Left colon (tissue), 2 donors: ENCODE results near the gene PRM2. TPM values are rescaled to one million over a fixed set of nuclear protein-coding genes. Genes with fewer than 3 reads are reported as not detected.
"Not testable (repeated sequence)": the region's sequence is repeated elsewhere in the genome, so short reads cannot be mapped to it uniquely, and the experiment has no call there.

Experiments used
- ATAC-seq: fragments of 200-7000 bp; cut with Tn5 transposase; one replicate; pipeline ENCODE4 v1.9.1; 2020; ENCODE audit warnings: mild to moderate bottlenecking, moderate library complexity
- DNase-seq, 2 donors: peaks; one replicate each; pipeline ENCODE4 v3.0.0-alpha.2; 2020
- intact Hi-C, 2 donors: fragments of 100-400 bp; cut with DNase I in 1 of 2; cut with micrococcal nuclease in 1 of 2; formaldehyde crosslinking; loops; one replicate each; pipeline versions ENCODE4 v1.11.2 to v1.14.0; 2022; cut with DNase I, micrococcal nuclease
- total RNA-seq, 2 donors: library from RNA; stranded (reverse); fragmentation: NEBNext Ultra II Directional; extraction: Animal tissue kit (Norgen Biotek cat#: 25700); gene quantifications; one replicate each; pipeline ENCODE4 v1.2.1, GENCODE V29; 2021
- donor health status: DM: no; HTN: no; CAD: no.
- donor health status: DM: yes; HTN: yes; CAD: no.

The PRM2 gene
- total RNA-seq, 2 donors from 2014 or later = not detected

DNA sequence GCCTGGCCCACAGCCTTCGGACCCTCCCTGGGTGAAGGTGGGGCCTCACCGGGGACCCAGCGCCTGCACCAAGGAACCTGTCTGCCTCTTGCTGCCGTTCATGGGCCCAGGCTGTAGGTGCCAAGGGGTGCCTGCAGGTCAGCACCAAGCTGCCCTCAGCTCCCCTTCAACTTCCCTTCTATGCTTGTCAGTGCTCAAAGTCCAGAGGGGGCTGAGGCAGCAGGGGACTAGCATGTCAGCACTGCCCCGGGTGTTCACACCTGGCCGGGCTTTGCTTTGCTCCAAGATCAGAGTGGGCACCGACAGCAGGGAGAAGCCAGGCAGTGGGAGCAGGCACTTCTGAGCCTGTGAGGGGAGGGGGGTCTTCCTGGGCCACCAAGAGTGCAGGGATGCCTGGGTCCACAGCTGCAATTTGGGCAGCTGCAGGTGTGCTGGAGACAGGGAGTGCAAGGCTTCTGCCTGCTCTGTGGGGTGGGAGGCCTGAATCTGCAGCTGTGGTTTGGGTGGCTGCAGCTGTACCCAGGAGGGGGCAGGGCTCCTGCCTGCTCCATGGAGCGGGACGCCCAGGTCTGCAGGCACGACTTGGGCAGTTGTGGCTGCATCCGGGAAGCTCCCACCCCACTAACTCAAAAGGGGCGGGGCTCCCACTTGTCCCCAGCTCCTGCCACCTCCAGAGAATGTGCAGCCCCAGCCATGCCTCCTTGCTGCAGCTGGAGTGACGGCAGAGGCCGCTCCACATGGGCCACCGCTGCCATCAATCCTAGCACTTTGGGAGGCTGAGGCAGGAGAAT, 32.4 kb upstream of the PRM2 start:
- ATAC-seq (no peak), DNase-seq (no peak)
- intact Hi-C loops = no loop called here

DNA sequence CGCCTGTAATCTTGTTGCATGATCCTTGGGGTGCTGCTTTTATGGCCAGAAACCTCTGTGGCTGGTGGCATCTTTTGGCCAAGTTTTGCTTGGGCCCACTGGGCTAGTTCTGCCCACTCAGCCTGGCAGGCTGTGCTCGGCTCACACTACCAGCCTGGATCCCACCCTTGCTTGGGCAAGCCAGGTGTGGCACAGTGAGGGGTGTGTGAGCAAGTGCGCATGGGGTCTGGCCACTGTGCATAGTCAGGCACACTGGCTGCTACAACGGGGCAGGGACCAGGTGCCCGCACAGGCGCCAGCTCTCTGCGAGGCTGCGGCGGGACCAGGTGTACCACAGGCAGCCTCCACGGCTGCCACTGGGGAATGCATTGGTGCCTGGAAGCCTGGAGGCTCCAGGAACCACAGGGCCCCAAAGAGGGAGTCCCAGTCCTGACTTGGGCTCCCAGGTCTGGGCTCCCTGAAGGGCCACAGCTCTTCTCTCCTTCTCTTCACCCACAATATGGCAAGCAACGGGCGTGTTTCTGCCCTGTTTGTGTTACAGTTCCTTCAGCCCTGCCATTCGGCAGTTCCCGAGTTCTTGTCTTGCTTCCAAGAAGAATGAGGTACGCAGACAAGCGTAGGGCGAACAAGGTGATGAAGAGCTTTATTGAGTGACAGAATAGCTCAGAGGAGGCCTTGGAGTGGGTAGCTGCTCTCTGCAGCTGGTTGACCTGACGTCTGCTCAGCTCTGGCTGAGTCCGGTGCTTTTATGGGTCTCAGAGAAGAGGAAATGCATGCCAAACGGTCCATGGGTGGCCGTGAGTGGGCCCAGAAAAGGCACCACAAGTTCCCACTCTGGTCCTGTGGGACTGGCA, 31.6 kb upstream of the PRM2 start:
- ATAC-seq = no peak
- intact Hi-C loops = no loop called here
- no peak for DNase-seq

DNA sequence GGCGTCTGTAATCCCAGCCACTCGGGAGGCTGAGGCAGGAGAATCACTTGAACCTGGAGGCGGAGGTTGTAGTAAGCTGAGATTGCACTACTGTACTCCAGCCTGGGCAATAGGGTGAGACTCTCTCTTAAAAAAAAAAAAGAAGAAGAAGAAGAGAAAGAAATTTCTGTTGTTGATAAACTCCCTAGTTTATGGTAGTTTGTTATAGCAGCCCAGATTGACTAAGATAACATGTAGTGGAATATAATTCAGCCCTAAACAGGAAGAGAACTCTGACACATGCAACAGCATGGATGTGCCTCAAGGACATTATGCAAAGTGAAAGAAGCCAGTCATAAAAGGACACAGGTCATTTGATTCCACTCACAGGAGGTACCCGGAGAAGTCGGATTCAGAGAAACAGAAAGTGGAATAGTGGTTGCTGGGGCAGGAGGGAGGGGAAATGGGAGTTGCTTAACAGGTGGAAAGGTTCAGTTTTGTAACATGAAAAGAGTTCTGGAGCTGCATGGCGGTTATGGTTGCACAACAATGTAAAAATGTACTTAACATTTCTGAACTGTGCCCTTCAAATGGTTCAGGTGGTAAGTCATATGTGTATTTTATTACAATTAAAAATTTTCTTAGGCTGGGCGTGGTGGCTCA, 30.8 kb upstream of the PRM2 start:
- intact Hi-C loops = no loop called here
- ATAC-seq (peak; percentile 84), DNase-seq (no peak)

DNA sequence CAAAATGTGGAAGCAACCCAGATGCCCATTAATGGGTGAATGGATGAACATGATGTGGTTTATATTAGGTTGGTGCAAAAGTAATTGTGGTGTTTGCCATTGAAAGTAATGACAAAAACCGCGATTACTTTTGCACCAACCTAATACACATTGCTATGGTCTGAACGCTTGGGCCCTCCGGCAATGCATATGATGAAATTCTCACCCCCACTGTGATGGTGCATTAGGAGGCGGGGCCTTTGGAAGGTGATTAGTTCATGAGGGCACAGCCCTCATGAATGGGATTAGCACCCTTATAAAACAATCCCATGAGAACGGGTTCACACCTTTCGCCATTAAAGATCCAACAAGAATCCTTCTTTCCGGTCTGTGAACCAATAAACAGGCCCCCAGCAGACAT, 30.1 kb upstream of the PRM2 start:
- intact Hi-C loops = no loop called here
- DNase-seq (no peak), ATAC-seq (no peak)

DNA sequence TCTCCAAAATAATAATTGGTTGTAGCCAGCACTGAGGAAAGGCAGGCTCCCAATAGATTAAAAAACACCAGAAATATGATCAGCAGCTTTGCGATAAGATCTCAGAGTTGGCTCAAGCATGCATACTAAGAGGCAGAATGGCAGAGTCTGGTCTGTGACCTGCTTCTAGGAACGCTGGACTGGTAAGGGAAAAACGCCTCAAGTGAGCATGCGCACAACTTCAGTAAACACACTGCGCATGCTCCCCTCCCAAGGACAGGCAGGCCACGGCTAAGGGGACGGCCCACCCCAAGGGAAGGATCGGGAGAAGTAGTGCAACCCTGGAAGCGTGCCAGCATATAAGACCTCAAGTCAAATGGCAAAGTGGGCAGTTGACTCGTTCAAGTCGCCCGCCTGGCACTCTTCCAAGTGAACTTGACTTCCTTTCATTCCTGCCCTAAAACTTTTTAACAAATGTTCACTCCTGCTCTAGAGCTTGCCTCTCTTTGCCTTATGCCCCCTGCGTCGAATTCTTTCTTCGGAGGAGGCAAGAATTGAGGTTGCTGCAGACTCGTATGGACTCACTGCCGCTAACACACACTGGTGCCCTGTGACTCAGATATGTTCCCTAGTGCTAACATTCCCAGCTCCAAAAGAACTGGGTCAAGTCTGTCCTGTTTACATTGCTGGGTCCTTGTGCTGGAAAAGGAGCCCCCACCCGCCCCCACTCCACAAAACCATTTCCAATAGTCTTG, 27.3 kb upstream of the PRM2 start:
- ATAC-seq = no peak
- no peak for DNase-seq
- intact Hi-C loops = no loop called here

DNA sequence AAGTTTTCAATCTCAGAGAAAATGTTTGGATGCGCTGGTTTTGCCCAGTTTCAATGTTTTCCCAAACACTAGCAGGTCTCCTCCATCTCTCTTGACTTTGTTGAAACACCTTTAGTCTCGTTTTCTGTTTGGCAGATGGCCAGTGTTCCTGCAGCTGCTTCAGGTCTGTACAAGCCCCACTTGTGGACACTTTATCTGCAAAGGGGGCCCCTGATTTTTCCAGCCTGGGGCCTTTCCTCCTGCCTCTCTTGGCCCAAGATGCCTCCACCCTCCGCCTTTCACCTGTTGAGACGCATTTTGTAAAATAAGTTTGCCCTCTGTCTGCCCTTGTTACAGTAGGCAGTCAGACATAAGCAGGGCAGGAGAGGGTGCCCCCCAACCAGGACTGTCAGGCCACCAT, 26.7 kb upstream of the PRM2 start:
- intact Hi-C loops = no loop called here

DNA sequence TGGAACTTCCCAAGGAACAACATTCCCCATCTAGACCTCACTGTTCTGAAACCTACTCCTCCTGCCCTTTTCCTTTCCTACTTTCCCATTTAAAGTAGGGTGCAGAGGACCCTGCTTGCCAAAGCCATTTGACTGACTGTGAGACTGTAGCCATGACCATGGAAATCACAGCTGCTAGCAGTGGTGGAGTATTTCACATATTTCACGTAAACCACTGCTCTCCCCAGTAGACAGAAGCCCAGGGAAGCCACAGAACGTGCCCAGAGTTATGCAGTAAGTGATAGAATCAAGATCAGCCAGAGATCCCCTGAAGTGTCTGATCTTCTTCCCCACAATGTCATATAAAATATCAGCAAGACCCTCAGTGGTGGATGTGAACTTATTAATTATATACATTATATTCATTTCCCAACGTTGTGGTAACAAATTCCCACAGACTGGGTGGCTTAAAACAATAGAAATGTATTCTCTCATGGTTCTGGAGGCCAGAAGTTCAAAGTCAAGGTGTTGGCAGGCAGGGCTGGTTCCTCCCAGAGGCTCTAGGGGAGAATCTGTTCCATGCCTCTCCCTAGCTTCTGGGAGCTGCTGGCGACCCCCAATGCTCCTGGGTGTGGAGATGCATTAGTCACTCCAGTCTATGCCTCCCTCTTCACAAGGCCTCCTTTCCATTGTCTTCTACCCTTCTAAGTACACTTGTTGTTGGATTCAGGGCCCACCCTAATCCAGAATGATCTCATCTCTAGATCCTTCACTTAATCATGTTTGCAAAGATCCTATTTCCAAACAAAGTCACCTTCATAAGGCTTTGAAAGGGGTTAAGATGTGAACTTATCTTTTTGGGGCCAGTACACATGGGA, 25.6 kb upstream of the PRM2 start:
- no peak for ATAC-seq
- intact Hi-C loops = no loop called here
- DNase-seq = no peak

More for the DNA sequence above, 26.7 kb upstream of the PRM2 start:
- DNase-seq (no peak), ATAC-seq (no peak)

DNA sequence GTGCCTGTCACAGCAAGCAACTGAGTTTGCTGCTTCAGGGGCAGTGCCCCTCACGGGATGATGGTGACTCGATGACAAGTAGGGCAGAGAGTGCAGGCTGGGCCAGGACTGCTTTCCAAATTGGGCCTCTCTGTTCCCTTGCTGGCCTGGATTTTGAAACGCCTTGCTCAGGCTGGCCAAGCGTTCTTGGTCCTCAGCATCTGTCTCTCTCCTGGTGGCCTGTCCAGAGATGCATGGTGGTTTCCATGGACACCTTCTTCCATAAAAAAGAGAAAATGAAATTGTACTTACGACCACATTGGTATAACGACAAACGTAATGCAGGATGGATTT, 24.2 kb upstream of the PRM2 start:
- ATAC-seq = no peak

DNA sequence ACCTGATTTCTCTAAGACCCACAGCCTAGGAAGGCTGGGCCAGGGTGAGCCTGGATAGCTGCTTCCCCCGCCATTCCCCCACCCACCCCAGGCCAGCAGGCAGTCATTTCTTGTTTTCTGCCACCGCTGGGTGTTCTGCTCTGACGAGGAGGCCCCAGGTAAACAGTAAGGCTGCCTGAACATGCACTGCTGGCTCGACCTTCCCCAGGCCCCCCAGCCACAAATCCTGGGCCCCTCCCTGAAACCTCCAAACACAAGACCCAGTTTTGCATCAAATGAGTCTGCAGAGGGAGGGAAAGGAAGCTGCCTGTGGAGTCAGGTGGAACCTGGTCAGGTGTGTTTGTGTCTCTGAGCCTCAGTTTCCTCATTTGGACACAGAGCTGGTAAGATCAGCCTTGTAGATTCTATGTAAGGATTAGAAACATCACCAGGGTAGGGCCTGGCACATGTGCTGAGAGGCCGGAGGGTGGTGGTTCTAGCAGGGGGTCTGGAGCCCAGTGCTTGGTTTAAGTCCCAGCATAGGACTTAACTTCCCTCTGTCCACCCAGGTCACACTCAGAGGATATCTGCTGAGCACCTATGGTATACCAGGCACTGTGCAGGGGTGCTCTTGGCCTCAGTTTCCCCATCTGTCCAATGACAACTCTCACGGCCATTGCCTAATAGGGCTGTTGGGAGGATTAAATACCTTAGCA, 23.7 kb upstream of the PRM2 start:
- DNase-seq (no peak), ATAC-seq (no peak)
- intact Hi-C loops = no loop called here

More for the DNA sequence above, 24.2 kb upstream of the PRM2 start:
- intact Hi-C loops = no loop called here
- DNase-seq = no peak

DNA sequence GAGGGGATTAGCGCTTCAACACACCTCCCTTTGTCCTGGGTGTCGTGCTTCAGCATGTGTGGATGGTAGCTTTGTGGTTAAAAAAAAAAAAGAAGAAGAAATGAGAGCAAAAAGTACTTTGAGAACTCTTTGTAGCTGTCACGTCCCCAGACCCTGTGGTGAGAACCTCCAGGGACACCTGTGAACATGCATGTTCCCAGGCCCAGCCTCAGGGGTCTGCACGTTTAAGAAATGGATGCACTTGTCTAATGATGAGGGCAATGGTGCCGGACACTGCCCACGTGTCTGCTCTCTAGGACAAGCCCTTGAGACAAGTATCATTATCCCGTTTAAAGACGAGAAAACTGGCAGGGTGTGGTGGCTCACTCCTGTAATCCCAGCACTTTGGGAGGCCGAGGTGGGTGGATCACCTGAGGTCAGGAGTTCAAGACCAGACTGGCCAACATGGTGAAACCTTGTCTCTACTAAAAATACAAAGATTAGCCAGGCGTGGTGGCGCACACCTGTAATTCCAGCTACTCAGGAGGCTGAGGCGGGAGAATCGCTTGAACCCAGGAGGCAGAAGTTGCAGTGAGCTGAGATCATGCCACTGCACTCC, 22.8 kb upstream of the PRM2 start:
- not testable (repeated sequence) for DNase-seq

DNA sequence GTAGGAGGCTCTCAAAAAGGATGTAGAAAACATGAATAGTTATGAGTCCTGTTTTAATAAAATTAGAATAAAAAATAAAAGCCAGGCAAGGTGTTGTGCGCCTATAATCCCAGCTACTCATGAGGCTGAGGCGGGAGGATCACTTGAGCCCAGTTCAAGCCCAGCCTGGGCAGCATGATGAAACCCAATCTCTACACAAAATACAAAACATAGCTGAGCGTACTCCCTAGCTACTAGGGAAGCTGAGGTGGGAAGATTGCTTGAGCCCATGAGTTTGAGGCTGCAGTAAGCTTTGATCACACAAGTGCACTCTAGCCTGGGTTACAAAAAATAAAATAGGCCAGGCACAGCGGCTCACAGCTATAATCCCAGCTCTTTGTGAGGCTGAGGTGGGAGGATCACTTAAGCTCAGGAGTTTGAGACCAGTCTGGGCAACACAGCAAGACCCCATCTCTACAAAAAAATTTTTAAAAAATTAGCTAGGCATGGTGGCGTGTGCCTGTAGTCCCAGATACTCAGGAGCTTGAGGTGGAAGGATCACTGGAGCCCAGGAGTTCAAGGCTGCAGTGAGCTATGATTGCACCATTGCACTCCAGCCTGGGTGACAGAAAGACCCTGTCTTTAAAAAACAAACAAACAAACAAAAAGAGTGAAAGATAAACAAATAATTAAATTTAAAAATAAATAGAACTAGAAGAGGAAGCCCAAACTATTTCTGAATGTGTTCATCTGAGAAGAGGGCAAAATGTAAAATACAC, 22.0 kb upstream of the PRM2 start:
- no peak for ATAC-seq
- DNase-seq = no peak
- intact Hi-C loops = no loop called here

More for the DNA sequence above, 22.8 kb upstream of the PRM2 start:
- intact Hi-C loops, ATAC-seq: not testable (repeated sequence)

DNA sequence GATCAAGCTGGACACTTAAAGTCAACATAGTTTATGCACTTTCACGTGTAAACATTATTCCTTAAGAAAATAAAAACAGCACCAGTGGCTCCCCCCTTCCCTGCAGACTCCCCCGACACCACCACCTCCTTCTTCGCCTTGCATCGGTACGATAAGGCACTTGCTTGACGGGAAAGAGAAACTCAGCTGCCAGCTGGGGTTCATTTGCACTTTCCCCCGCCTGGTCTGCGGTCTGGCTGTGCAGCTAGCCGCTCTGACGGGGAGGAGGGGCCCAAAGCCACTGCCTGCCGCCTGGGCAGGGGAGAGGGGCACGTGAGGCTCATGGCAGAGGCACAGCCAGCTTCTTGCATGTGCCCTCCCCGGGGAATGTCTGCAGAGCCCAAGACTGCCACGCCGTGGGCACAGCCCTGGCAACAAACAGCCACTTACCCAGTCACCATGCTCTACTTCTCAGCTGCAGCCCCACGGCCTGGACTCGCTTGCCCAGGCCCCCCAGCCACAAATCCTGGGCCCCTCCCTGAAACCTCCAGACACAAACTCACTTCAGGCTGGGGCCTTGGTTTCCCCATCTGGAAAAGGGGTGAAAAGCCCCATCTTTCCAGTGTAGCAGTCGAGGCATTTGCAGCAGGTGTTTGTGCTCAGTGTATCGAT, 21.3 kb upstream of the PRM2 start:
- ATAC-seq = peak; percentile 92

DNA sequence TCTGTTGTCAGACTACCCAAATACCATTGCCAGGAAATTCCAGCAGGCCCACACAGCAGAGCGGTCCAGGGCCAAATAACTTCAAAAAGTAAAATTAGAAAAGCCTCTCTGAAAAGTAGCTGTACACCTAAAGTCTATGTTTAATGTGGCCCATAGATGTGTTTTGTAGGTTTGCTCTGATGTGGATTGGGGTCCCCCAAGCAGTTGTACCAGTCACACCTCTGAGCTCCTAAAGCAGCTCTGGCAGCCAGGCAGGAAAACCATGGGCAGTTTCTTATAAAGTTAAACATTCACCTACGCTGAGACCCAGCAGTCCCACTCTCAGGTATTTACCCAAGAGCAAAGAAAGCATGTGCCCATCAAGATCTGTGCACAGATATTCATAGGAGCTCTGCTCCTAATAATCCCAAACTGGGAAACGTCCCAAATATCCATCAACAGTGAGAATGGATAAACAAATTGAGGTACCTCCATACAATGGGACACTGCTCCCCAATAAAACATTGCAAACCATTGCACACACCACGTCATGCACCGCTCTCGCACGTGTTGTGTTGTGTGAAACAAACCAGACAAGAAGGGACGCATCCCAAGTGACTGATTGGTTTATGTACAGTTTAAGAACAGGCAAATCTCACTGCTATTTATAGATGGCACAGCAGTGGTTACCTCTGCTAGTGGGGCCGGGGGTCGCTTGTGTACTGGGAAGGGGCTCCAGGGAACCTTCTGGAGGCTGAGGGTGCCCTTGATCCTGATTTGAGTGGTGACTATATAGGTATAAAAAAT, 20.6 kb upstream of the PRM2 start:
- DNase-seq (no peak), ATAC-seq (peak; percentile 35)
- intact Hi-C loops = no loop called here

More for the DNA sequence above, 21.3 kb upstream of the PRM2 start:
- DNase-seq = peak; percentile 74 to 75
- intact Hi-C loops = no loop called here

DNA sequence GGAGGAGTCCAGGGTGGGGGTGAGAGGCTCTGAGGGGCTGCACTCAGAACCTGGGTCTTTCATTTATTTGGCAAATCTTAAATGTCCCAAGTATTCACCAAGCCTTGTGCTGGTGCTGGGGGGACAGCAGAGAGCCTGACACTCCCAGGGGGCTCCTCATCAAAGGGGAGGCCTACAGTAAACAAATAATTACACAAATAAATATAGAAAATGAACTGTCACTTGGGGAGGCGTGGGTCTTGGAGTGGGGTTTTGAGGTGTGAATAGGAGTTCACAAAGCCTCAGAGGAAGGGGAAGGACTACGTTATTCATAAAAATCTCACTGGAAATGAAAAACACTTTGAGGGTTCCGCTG, 20.0 kb upstream of the PRM2 start:
- no peak for DNase-seq

DNA sequence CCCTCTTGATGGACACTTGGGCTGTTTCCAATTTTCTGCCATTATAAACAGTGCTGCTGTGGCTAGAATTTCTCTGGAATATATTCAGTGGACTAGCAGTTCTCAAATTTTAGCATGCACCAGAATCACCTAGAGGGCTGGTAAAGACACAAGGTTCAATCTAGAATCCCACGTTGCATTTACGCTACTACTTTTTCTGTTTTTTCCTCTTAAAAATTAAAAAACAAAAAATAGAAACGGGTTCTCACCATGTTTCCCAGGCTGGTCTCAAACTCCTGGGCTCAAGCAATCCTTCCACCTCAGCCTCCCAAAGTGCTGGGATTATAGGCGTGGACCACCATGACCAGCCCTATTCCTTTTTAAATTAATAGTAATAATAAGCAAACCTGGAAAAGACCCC, 19.4 kb upstream of the PRM2 start:
- no peak for ATAC-seq
- intact Hi-C loops = no loop called here
- DNase-seq = no peak

More for the DNA sequence above, 20.0 kb upstream of the PRM2 start:
- intact Hi-C loops = no loop called here
- ATAC-seq = no peak
